ENCODE data around the gene TOX2.

The TOX2 gene, protein sequence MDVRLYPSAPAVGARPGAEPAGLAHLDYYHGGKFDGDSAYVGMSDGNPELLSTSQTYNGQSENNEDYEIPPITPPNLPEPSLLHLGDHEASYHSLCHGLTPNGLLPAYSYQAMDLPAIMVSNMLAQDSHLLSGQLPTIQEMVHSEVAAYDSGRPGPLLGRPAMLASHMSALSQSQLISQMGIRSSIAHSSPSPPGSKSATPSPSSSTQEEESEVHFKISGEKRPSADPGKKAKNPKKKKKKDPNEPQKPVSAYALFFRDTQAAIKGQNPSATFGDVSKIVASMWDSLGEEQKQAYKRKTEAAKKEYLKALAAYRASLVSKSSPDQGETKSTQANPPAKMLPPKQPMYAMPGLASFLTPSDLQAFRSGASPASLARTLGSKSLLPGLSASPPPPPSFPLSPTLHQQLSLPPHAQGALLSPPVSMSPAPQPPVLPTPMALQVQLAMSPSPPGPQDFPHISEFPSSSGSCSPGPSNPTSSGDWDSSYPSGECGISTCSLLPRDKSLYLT

DNA sequence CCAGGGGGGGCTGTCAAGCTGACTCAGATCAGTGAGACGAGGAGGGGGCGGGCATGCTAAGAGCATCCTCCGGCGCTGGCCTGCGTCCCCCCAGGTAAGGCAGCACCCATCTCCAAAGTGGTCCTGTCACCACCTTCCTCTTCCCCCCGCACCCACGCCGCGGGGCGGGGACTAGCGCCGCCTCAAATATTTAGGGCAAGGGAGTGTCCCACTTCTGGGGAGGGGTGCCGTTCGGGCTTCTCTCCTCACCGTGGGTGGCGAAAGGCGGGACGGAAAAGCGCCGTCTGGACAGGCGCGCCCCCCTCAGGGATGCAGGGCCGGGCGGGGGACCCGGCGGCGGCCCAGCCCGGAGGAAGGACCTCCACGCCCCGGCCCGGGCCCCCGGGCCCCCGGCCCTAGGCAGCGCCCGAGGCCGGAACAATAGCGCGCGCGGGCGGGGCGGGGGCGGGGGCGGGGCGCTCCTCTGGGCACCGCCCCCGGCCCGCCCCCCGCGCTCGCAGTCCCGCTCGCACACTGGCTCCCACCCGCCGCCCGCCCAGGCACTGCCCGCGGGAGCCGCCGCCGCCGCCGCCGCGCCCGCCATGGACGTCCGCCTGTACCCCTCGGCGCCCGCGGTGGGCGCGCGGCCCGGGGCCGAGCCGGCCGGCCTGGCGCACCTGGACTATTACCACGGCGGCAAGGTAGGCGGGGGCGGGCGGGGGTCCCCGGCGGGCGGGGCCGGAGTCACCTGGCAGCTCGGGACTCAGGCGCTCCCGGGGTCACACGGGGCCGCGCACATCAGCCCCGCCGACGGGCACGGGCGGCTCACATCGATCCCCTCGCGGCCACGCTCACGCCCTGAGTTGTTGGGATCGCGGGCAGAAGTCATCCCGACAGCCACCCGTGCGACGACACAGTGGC is at the start of gene TOX2:
Gene TOX2 (plus strand): TSS at position 542 of the 900 bp plus-strand sequence. CDS start 40 bp downstream, at position 582.
- DNase-seq, result peak; percentile 65

DNA sequence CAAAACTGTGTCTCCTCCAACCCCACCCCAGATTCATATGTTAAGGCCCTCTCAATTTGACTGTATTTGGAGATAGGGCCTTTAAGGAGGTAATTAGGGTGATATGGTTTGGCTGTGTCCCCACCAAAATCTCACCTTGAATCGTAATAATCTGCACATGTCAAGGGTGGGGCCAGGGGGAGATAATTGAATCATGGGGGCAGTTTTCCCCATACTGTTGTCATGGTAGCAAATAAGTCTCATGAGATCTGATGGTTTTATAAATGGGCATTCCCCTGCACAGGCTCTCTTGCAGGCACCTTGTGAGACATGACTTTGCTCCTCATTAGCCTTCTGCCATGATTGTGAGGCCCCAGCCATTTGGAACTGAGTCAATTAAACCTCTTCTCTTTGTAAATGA is 46.6 kb upstream of the TOX2 start:
- DNase-seq, result no peak

DNA sequence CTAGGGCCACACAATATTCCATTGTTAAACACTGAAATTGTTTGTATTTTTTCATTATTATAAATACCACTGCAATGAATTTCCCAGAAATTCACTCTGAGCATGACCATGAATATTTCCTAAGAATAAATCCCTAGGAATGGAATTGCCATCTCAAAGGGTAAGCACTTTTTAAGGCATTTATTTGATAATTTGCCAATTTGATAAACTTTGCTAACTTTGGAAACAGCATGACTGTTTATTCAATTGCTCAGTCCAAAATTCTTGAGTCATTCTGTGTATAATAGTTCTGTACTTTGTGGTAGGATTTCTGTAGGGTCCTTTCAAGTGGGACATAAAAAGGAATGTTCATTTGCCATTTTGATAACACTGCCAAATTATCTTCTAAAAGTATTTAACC is 44.2 kb upstream of the TOX2 start:
- DNase-seq, result no peak

DNA sequence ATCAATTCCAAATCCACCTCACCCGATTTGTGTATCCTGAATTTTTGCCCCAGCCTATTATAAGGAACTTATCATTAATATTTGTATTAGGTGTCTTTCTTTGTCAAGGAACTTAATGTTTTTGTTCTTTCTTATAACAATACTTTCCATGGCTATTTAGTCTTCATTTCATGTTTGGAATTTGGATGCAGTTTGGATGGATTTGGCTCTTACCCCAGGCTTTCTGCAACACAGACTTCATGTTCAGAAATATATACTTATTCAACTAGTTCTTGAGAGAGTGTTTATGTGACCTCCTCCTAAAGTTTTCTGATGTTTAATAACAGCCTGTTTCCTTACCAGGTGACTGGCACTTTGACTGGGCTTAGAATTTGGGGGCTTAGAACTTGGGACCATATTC is 35.9 kb upstream of the TOX2 start:
- no peak for DNase-seq

DNA sequence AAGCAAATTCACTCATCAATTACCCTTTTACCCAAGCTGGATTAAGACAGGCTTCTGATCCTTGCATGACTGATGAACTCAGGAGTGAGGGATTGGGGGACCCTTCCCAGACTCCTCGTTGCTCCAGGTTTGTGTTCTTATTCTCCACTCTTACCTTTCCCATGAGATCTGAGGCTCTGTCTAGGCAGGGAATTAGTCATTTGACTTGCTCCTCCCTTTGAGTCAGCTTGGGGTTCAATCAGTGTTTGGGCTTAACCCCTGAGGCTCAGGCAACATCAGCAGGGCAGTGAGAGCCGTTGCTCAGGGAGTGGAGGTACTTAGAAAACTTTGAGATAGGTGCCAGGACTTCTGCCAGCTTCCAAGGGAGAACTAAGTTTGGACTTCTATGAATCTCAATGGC is 20.7 kb upstream of the TOX2 start:
- no peak for DNase-seq

DNA sequence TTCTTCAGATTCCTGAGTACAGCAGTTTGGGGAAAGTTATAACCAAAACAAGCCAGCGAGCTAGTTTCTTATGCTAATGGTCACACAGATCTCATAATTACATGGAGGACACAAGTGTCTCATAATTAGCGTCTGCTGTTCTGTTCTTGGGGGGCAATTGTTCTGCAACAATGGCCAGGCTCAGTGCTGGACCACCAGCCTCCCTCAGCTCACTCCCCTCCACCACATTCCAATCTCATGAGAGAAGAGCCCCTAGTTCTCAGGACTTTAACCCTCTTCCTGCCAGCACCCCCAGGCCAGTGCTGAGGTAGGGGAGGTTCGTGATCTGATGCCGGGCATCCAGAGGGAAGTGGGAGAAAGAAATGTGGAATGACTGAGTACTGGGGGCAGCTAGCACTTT is 20.2 kb upstream of the TOX2 start:
- DNase-seq, result no peak

DNA sequence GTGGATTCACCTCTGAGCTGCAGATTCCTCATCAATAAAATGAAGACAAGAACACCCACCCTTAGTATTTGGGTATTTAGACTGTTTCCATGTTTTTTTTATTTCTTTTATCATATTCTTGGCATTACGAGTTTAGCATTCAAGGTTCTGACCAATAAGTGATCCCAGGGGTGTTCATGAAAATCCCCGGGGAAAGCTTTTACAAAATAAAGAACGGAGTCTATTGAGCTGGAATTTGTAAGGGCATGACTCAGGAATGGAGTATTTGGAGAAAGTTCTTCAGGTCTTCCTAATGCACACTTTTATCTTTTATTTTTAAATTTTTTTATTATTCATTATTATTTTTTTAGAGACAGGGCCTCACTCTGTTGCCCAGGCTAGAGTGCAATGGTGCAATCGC is 19.4 kb upstream of the TOX2 start:
- no peak for DNase-seq

DNA sequence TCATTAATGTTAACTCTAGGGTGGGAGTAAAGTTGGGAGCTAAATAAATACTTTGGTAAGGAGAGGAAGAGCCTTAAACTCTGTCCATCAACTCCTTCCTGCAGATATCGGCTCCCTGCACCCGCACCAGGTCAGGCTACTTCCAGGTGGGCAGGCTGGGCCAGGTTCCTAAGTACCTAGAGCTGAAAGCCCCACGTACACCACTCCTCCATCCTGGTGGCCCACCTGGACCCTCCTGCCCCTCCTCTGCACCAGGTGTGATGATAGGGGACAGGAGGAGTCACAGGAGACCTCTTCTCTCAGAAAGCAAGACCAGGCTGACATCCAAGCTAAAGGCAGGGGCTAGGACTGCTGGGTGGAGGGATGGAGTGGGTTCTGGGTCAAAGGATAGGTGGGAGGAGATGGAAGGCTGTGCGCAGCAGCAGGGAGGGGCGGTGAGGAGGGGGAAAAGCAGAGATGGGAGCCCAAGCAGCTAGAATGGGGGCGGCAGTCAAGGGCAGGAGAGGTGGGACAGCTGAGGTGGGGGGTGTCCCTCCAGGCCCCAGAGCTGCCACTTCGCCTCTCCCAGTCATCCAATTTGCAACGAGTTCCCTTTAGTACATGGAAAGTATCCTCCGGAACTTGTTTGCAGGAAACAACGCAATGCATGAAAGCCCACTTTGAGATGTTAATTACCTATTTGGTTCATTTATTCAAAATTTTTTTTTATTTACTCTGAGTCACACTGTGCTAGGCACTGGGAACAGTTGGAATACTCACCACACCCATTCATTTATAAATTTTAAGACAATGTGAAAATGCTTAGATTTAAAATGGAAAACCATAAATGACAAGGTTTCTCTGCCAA is 15.2 kb upstream of the TOX2 start:
- no peak for DNase-seq

DNA sequence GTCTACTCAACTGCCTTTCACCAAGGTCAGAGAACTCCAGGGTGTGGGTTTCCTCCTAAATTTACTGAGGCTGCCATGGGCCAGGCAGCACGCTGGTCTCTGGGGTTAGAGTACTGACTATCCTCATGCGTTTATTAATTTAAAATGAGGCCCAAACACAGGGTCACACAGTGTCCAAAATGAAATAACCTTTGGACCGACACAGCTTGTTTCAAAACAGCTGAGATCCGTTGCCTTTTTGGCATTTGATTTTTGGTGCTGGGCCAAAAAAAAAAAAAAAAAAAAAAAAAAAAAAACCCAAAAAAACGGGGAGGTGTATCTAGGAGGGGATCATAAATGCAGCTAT is 14.6 kb upstream of the TOX2 start:
- DNase-seq, result no peak

DNA sequence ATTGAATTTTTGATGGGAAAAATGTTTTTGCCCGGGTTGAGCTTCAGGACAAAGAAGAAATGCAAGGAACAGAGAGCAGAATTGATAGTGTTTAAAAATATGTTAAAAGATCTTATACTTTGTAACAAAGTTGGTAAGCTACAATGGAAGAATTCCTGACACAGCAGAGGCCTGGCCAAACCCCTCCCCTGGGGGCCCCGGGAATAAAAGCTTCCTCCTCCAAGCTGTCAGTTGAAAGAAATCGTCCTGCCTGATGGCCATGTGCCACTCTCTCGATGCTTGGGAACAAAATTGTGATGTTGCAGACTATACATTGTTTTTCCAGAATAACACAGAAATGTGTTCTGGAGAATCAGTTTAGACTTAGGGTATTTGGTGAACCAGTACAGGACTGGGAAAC is 14.2 kb upstream of the TOX2 start:
- no peak for DNase-seq

DNA sequence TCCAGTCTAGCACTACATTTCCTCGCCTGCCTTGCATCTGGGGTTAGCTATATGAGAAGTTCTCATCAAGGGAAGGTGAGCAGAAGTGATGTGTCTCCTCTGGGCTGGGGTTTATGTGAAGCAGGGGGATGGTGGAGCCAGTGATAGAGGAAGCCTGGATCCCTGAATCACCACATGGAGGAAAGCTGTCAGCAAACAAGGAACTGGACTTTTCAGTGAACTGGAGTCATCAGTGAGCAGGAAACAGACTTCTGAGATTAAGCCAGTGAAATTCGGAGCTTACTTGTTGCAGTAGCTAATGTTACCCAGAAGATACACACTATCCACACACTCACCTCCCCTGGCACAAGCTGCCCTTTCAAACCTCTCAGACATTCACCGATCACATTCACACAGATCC is 13.4 kb upstream of the TOX2 start:
- no peak for DNase-seq

DNA sequence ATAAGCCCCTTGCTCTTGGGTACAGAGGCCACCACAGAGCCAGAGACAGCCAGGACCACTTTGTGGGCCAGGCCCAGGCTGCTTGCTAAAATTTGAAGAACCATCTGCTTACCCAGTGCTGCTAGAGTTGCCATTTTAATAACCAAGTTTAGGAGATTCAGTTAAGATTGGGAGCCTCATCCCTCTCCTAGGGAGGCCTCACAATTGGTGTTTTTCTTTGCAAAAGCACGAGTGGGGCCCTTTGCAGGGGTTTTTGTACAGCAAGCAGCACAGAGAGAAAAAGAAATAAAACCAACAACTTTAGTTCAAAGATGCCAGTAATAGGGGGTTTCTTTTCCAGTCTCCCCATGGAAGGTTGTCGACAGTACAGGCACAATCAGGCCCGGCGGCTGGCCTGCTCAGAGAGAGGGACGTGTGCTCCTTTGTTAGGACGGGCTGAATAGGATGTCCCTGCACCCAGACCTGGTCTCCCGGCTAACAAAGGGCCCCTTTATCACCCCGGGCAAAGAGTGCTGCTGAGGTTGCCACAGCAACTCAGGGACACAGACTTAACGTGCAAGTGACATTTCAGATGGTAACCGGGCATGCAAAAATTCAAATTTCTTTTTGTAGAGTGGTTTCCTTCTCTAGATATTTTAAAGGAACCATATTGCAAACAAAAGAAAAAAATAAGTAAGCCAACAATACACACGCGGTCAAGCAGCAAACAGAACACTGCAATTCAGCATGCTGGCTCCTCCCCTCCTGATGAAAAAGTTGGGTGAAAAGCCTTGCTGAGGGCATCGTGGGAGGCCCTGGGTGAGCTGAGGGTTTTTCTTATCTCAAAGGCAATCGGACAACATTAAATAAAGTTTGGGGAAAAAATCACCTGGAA is 10.5 kb upstream of the TOX2 start:
- no peak for DNase-seq

DNA sequence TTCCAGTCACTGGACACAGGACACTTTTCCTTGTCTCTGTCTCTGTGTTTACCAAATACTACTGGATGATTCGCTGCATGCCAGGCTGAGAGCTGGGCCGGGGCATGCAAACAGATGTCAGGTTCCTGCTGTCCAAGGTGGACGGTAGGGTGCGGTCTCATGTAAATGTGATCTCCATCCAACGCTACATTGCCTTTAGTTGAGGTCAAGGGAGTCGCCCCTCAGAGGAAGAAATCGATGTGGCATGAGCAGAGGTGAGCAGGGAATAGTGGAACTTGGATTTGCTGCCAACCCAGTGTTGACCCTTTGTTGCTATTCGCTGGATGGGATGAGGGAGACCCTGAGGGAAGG is 9.8 kb upstream of the TOX2 start:
- no peak for DNase-seq

DNA sequence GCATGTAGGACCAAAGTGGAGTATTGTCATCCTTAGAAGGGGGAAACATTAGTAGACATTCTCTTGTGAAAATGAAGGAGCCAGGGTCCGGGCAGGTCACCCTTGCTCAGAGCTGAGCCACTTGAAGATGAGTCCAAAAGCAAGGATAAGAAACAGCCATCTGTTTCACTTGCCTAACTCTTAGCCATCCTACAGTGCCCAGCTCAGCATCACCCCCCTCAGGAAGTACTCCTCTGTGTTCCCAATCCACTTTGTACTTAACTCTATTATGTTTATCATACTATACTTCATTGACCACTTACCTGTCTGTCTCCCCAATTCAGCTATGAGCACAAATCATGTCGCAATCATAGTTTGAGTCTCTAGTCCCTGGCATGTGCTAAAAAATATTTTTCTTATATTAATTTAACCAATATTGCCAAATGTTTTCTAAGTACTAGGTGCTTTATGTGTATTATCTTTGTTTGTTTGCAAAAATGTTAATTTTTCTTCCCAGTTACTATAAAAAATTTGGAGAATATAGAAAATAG is 8.1 kb upstream of the TOX2 start:
- no peak for DNase-seq

DNA sequence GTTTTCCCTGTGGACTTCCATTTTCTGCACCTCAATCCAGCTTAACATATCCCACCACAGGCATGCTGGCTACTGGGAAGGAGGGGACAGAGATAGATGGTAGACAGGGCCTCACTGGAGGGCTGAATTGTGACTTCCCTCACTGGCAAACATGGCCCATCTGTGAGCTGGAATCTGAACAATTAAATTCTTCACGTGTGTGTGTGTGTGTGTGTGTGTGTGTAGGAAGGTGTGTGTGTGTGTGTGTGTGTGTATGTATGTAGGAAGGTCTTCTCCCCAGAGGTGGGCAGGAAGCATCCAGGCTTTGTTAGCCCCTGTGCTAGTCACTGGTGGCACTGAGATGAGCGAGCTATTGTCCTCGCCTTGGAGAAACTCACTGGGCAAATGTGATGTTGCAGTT is 5.4 kb upstream of the TOX2 start:
- no peak for DNase-seq

DNA sequence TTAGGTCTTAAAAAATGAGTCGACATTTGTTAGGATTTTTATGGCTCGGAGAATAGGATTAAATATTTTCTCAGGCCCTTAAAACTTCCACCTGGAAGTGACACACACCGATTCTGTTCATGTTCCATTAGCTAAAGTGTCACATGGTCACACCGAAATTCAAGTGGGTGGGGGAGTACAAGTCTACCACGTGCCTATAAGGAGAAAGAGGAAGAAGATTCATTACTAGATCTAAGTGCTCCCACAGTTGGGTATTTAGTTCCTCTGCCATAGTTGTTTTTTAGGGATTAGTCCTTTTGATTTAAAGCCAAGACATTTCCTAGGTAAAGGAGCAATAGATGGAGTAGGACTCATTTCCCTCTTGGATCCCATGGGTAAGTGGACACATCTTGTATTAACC is 4.9 kb upstream of the TOX2 start:
- no peak for DNase-seq

DNA sequence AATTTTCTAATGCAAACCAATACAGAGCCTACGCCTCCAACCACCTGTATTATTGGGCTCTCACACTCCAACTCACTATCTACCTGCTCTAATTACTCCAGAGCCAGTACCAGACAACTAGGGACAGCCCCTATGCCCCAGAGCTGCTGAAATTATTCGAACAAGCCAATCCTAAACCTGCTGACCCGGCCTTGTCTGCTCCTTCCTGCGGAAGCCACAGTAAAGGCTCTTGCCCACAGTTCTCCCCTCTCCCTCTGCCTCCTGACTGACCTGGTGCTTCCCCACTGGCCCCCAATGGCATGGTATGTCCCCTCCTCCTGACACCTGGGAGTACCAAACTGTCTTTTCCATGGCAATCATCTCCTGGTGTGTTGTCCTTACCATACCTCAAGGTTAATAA is 4.1 kb upstream of the TOX2 start:
- DNase-seq, result peak; percentile 23

DNA sequence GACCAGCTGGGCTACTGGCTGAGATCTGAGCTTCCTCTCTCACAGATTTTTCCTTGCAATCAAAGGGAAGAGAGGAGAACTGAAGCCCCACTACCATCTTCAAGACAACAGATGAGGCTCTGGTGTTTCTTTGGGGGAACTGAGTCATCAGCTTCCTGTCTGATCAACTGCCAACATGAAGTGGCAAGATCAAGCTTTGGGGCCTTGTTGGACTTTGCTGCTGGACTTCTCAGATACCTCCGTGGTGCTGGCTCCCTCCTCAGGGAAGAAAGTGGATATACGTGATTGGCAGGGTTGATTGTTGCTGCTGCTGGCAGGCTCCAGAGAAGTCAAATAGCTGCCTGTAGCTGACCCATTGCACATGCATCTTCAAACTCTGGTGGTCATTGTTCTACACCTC is 3.6 kb upstream of the TOX2 start:
- DNase-seq, result peak; percentile 51

DNA sequence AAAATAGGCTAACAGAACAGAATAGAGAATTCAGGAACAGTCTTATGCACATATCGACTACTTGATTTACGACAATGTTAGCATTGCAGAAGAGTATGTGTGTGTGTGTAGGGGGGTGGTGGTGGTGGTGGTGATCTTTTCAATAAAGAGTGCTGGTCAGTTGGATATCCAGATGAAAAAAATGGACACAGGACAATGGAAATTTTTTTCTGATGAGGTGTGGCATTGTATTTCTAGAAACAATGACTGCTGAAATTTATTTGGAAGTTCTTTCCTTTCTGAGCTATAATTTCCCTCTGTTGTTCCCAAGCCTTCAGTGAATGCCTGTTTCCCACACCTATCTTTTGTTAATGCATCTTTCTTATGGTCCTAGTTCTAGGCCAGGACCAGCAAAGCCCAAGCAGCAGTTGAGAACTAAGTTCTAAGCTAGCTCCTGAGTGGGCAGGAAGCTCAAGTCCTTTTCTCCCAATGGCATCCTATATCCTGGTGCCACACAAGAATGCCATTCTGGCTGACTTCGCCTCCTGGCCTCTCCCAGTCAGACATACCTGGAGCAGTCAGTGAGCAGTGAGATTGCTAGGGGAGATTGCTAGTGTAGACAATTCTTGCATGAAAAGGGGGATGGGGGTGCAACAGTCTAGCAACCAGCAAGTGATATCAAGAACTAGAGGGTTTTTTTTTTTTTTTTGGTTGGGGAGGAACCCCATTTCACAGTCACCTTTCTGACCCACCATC is 1.2 kb upstream of the TOX2 start:
- DNase-seq, result peak; percentile 42

DNA sequence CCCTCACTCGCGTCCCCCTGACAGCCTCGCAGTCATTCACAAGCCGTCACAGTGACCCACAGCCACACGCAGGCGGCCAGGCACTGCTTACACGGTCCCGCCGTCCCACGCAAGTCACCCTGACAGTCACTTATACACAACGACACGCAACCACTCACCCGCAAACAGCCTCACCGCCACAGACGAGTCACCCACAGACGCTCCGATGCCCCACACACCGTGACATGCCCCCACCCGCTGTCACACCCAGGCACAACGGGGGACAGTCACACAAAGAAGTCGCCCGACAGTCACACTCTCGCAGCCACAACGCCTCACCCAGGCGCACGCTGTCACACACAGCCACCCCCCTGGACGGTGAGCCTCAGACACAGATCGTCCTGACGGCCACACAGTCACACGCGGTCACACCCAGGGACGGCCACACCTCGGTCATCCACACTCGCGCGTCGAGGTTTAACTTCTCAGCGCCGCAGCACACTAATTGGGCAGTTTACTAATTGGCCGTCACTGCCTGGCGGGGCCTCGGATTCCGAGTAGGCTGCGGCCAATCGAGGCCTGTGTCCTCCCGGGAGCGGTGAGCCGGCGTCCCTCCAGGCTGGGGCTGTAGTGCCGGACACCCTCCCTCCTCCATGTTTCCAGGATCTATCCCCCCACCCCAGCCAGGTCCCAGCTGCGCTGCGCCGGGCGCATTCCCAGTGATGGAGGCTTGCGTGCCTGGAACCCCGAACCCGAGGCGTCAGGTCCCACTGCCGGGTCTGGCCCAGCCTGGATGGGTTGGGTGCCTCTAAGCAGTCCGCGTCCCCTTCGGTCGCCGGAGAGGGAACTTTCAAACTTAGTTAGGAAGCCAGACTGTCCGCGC is 790 bp downstream of the TOX2 start:
- peak; percentile 68 for DNase-seq
